ENCODE measurements around the gene PI4KB.

The PI4KB gene

DNA sequence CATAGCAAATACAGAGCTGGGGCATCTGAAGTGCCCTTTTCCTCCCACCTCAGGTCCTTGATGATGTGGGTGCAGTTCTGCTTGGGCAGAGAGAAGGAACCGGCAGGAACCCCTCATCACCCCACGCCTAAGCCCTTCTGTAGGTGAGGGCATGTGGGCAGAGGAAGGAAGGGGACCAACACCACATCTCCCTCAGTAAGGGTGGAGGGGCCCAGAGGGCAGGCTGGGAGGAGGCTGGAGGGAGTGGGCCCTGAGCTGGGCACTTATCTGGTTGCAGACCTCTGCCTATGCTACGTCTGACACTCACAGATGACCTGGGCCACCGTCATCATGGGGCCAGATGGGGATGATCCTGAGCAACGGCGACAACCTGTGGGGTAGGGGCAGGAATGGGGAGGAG, 34.1 kb downstream of the PI4KB start:
- Histone ChIP-seq H4K12ac (ENCODE audit: low read depth, low read length) (no peak overlapping the region), H3K4me3 (ENCODE audit: low read depth, low read length) (no peak overlapping the region), H2AFZ (ENCODE audit: insufficient read depth, low read length, poor library complexity) (no peak overlapping the region), H2BK12ac (ENCODE audit: low read length) (no peak overlapping the region), H3K4me1 (ENCODE audit: control insufficient read depth in 1 of 2, insufficient read depth in 2 of 2, low read length in 2 of 2) (no peaks in the 10 kb centered on the region), H2BK5ac (ENCODE audit: low read depth, low read length, poor library complexity) (no peak overlapping the region), H4K8ac (ENCODE audit: low read depth, low read length) (no peak overlapping the region), H3K9me3 (ENCODE audit: insufficient read depth, low read depth, low read length) (no peaks in the 10 kb centered on the region), H3K9ac (ENCODE audit: low read length) (no peak overlapping the region), H3K27me3 (ENCODE audit: insufficient read depth, low read length) (no peaks in the 10 kb centered on the region), H3K27ac (ENCODE audit: low read depth, low read length) (no peak overlapping the region), H2AK5ac (ENCODE audit: low read length) (no peak overlapping the region), H3K14ac (ENCODE audit: low read length) (no peak overlapping the region), H2BK120ac (ENCODE audit: insufficient read depth, low read length, poor library complexity) (no peak overlapping the region), H3K4me2 (ENCODE audit: low read length) (no peak overlapping the region), H3K79me1 (ENCODE audit: low read length) (no peaks in the 10 kb centered on the region), H3K23ac (ENCODE audit: low read length) (no peak overlapping the region), H3K36me3 (ENCODE audit: control insufficient read depth in 1 of 2, insufficient read depth in 2 of 2, low read length in 2 of 2) (peaks cover 76 to 80% of the 10 kb centered on the region in 2 experiments), H3K79me2 (ENCODE audit: control insufficient read depth, insufficient read depth, low read length, poor library complexity) (no peaks in the 10 kb centered on the region), H3K4ac (ENCODE audit: low read depth, low read length) (no peak overlapping the region), H3K18ac (ENCODE audit: low read length) (no peak overlapping the region), H4K91ac (ENCODE audit: low read depth, low read length) (no peak overlapping the region)
- WGBS (ENCODE audit: extremely low coverage, insufficient coverage, insufficient read length) = no CpG with 5 or more reads among the region's 6 CpGs
- no peak for DNase-seq

DNA sequence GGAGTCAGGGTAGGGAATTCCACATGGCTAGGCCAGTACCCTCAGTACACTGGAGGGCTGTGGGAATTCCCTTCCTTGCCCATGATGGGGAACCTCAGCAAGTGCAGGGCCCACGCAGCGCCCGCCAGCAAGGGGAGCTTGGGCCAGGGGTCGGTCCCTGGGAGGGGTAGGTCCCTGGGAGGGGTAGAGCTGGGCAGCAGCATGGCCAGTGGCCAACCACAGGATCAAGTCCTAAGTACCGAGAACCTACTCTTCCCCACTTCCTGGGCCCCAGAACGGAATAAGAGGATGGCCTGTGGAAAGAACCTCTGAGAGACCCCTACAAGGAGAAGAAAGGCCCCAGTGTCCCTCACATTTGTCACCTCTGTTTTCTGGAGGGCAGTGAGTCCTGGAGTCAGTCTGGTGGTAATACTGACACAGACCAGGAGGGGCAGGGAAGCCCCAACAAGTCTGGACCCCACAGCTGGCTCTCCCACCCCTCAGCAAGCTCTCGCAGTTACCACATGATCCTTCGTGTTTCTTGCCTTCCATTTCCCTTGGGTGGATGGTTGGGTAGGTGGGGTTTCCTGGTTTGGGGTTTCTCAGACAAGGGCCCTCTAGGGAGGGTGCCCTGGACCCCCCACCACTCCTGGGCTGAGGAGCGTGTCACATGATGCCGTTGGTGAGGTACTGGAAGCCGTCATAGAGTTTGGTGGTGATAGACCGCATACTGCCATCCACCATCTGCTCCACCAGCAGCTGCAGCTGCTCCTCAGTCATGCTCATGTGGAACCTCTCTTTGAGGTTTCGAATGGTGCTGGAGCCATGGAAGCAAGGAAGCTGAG, 34.8 kb downstream of the PI4KB start:
- Histone ChIP-seq H3K18ac (ENCODE audit: low read length) (no peak overlapping the region), H3K14ac (ENCODE audit: low read length) (no peak overlapping the region), H3K36me3 (ENCODE audit: control insufficient read depth in 1 of 2, insufficient read depth in 2 of 2, low read length in 2 of 2) (peaks cover 79 to 82% of the 10 kb centered on the region in 2 experiments), H3K4me3 (ENCODE audit: low read depth, low read length) (no peak overlapping the region), H2AFZ (ENCODE audit: insufficient read depth, low read length, poor library complexity) (no peak overlapping the region), H4K8ac (ENCODE audit: low read depth, low read length) (no peak overlapping the region), H4K91ac (ENCODE audit: low read depth, low read length) (no peak overlapping the region), H3K79me2 (ENCODE audit: control insufficient read depth, insufficient read depth, low read length, poor library complexity) (no peaks in the 10 kb centered on the region), H2BK12ac (ENCODE audit: low read length) (no peak overlapping the region), H2BK120ac (ENCODE audit: insufficient read depth, low read length, poor library complexity) (no peak overlapping the region), H3K9me3 (ENCODE audit: insufficient read depth, low read depth, low read length) (no peaks in the 10 kb centered on the region), H3K23ac (ENCODE audit: low read length) (no peak overlapping the region), H3K4me1 (ENCODE audit: control insufficient read depth in 1 of 2, insufficient read depth in 2 of 2, low read length in 2 of 2) (no peaks in the 10 kb centered on the region), H2AK5ac (ENCODE audit: low read length) (no peak overlapping the region), H2BK5ac (ENCODE audit: low read depth, low read length, poor library complexity) (no peak overlapping the region), H3K27me3 (ENCODE audit: insufficient read depth, low read length) (no peaks in the 10 kb centered on the region), H3K4ac (ENCODE audit: low read depth, low read length) (no peak overlapping the region), H4K12ac (ENCODE audit: low read depth, low read length) (no peak overlapping the region), H3K4me2 (ENCODE audit: low read length) (no peak overlapping the region), H3K9ac (ENCODE audit: low read length) (no peak overlapping the region), H3K79me1 (ENCODE audit: low read length) (no peaks in the 10 kb centered on the region), H3K27ac (ENCODE audit: low read depth, low read length) (no peak overlapping the region)
- WGBS (ENCODE audit: extremely low coverage, insufficient coverage, insufficient read length) = no CpG with 5 or more reads among the region's 13 CpGs
- DNase-seq = no peak

DNA sequence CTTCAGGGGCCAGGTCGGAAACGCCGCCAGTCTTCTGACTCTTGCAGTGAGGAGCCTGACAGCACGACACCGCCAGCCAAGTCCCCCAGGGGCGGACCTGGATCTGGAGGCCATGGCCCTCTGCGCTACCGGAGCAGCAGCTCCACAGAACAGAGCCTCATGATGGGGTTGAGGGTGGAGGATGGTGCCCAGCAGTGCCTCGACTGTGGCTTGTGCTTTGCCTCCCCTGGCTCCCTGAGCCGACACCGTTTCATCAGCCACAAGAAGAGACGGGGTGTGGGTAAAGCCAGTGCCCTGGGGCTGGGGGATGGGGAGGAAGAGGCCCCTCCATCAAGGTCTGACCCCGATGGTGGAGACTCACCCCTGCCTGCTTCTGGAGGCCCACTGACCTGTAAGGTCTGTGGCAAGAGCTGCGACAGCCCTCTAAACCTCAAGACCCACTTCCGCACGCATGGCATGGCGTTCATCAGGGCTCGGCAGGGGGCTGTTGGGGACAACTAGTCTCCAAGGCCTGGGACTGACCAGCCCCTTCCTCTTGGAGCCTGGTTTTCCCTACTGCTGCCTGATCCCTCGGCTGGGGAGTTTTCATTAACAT, 36.4 kb downstream of the PI4KB start:
- Histone ChIP-seq H3K27me3 (ENCODE audit: insufficient read depth, low read length) (no peaks in the 10 kb centered on the region), H3K9ac (ENCODE audit: low read length) (no peak overlapping the region), H4K12ac (ENCODE audit: low read depth, low read length) (no peak overlapping the region), H3K4ac (ENCODE audit: low read depth, low read length) (no peak overlapping the region), H3K36me3 (ENCODE audit: control insufficient read depth in 1 of 2, insufficient read depth in 2 of 2, low read length in 2 of 2) (peaks cover 81 to 90% of the 10 kb centered on the region in 2 experiments), H3K4me2 (ENCODE audit: low read length) (no peak overlapping the region), H2AFZ (ENCODE audit: insufficient read depth, low read length, poor library complexity) (no peak overlapping the region), H3K14ac (ENCODE audit: low read length) (no peak overlapping the region), H4K8ac (ENCODE audit: low read depth, low read length) (no peak overlapping the region), H3K27ac (ENCODE audit: low read depth, low read length) (no peak overlapping the region), H2BK120ac (ENCODE audit: insufficient read depth, low read length, poor library complexity) (no peak overlapping the region), H3K79me2 (ENCODE audit: control insufficient read depth, insufficient read depth, low read length, poor library complexity) (no peaks in the 10 kb centered on the region), H4K91ac (ENCODE audit: low read depth, low read length) (no peak overlapping the region), H3K23ac (ENCODE audit: low read length) (no peak overlapping the region), H2BK12ac (ENCODE audit: low read length) (no peak overlapping the region), H3K79me1 (ENCODE audit: low read length) (no peaks in the 10 kb centered on the region), H3K18ac (ENCODE audit: low read length) (no peak overlapping the region), H3K4me1 (ENCODE audit: control insufficient read depth in 1 of 2, insufficient read depth in 2 of 2, low read length in 2 of 2) (no peaks in the 10 kb centered on the region), H3K4me3 (ENCODE audit: low read depth, low read length) (no peak overlapping the region), H2BK5ac (ENCODE audit: low read depth, low read length, poor library complexity) (no peak overlapping the region), H2AK5ac (ENCODE audit: low read length) (no peak overlapping the region), H3K9me3 (ENCODE audit: insufficient read depth, low read depth, low read length) (no peaks in the 10 kb centered on the region)
- DNase-seq = no peak
- no CpG with 5 or more reads among the region's 19 CpGs for WGBS (ENCODE audit: extremely low coverage, insufficient coverage, insufficient read length)

DNA sequence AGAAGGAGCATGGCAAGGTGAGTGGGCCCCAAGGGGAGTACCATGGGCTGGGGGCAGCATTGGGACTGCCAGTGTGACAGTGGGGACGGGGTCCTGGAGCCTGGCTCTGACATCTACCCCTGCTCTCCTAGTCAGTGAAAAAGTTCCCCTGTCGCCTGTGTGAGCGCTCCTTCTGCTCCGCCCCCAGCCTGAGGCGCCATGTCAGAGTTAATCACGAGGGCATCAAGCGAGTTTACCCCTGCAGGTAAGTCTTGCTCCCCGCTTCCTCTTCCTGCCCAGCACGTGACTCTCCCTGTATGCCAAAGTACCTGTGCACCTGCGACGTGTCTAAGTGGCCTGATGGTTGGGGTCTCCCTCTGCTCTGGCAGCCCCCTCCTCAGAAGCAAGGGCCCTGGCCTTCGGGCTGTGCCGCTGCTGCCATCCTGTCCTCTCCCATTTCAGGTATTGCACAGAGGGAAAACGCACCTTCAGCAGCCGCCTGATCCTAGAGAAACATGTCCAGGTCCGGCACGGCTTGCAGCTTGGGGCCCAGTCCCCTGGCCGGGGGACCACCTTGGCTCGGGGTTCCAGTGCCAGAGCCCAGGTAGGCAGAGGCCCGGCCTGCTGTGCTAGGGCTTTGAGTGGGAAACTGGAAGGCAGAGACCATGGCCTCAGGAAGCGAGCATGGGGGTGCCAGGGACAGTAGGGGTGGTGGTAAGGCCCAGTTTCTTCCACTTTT, 37.1 kb downstream of the PI4KB start:
- no peak overlapping the region for H3K9ac ChIP-seq (ENCODE audit: low read length)
- no peak overlapping the region for H3K18ac ChIP-seq (ENCODE audit: low read length)
- no peak overlapping the region for H4K91ac ChIP-seq (ENCODE audit: low read depth, low read length)
- H3K23ac ChIP-seq (ENCODE audit: low read length) = no peak overlapping the region
- no peak overlapping the region for H2AFZ ChIP-seq (ENCODE audit: insufficient read depth, low read length, poor library complexity)
- H3K4me3 ChIP-seq (ENCODE audit: low read depth, low read length) = no peak overlapping the region
- H3K36me3 ChIP-seq (ENCODE audit: control insufficient read depth in 1 of 2, insufficient read depth in 2 of 2, low read length in 2 of 2) = peaks cover 81 to 87% of the 10 kb centered on the region in 2 experiments
- H4K8ac ChIP-seq (ENCODE audit: low read depth, low read length) = no peak overlapping the region
- no peak overlapping the region for H2BK5ac ChIP-seq (ENCODE audit: low read depth, low read length, poor library complexity)
- H3K27me3 ChIP-seq (ENCODE audit: insufficient read depth, low read length) = no peaks in the 10 kb centered on the region
- peak; percentile 24 to 51 for DNase-seq
- no peak overlapping the region for H3K14ac ChIP-seq (ENCODE audit: low read length)
- no peak overlapping the region for H3K4ac ChIP-seq (ENCODE audit: low read depth, low read length)
- WGBS (ENCODE audit: extremely low coverage, insufficient coverage, insufficient read length) = no CpG with 5 or more reads among the region's 21 CpGs
- no peaks in the 10 kb centered on the region for H3K79me1 ChIP-seq (ENCODE audit: low read length)
- no peak overlapping the region for H2BK120ac ChIP-seq (ENCODE audit: insufficient read depth, low read length, poor library complexity)
- no peak overlapping the region for H4K12ac ChIP-seq (ENCODE audit: low read depth, low read length)
- no peaks in the 10 kb centered on the region for H3K4me1 ChIP-seq (ENCODE audit: control insufficient read depth in 1 of 2, insufficient read depth in 2 of 2, low read length in 2 of 2)
- no peak overlapping the region for H3K4me2 ChIP-seq (ENCODE audit: low read length)
- H3K79me2 ChIP-seq (ENCODE audit: control insufficient read depth, insufficient read depth, low read length, poor library complexity) = no peaks in the 10 kb centered on the region
- no peak overlapping the region for H3K27ac ChIP-seq (ENCODE audit: low read depth, low read length)
- no peak overlapping the region for H2BK12ac ChIP-seq (ENCODE audit: low read length)
- no peaks in the 10 kb centered on the region for H3K9me3 ChIP-seq (ENCODE audit: insufficient read depth, low read depth, low read length)
- no peak overlapping the region for H2AK5ac ChIP-seq (ENCODE audit: low read length)

All from trophoblast cell (in vitro differentiated cells and primary cell).